ENCODE measurements around the gene ZNF101.

ZNF101 gene

GRCh38 chr19:19668230-19669012 is at the start of gene ZNF101:
Gene ZNF101 (plus strand): TSS chr19:19668839. CDS start chr19:19668964, 125 bp downstream.
- peak; percentile 88 for DNase-seq

GRCh38 chr19:19619181-19619848 is 49.3 kb upstream of the ZNF101 start:
- no peak for DNase-seq

GRCh38 chr19:19619849-19620210 is 48.8 kb upstream of the ZNF101 start:
- DNase-seq, result no peak

- DNase-seq, result no peak
Observed at GRCh38 chr19:19623383-19623782, 45.3 kb upstream of the ZNF101 start.

DNA sequence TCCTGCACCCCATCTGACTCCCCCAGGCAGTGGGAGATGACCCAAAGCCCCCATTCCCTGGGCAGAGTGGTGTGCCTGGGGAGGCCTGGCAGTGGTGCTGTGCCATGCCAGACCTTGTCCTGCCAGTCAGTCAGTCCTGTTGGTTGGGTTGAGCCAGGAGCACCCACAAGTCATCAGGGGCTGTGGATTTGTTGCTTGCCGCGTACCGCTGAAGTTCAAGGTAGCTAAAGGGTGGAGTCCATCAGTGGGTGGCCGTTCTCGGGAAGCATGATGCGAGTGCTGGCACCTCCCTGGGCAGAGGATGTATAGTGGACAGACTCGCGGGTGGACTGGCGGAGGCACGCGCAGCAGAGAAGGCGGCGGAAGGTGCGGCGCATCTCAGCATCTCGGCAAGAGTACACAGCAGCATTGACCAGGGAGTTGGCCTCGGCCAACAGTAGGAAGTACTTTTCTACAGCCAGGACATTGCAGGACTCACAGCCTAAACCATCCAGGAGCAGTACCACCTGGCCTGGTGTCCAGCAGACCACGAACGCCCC is 44.5 kb upstream of the ZNF101 start:
- DNase-seq, result no peak

- no peak for DNase-seq
Observed at GRCh38 chr19:19626516-19627472, 41.8 kb upstream of the ZNF101 start.

- DNase-seq, result peak; percentile 35
Observed at GRCh38 chr19:19627621-19628500, 40.8 kb upstream of the ZNF101 start, which contains the start of gene LPAR2. Gene LPAR2 (minus strand): TSS chr19:19628220. CDS start chr19:19627275, 945 bp downstream.

- DNase-seq, result no peak
Observed at GRCh38 chr19:19628501-19629134, 40.0 kb upstream of the ZNF101 start.

DNA sequence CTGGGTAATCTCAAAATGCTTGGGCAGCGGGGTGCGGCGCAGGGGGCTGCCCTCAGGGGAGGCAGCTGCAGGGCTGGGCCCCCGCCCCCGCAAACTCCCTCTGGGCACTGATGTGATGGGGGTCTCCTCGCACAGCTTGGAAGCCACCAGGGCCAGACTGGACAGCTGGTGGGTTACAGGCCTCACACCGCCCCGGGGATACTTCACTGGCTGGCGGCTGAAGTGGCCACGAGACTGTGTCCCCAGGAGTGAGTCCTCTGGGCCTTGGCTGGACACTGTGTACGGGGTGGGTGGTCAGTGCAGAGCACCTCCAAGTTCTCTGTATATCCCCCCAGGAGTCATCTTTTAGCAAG is 38.6 kb upstream of the ZNF101 start:
- DNase-seq, result no peak

GRCh38 chr19:19630426-19630825 is 38.2 kb upstream of the ZNF101 start:
- DNase-seq, result no peak

GRCh38 chr19:19631346-19631745 is 37.3 kb upstream of the ZNF101 start:
- DNase-seq, result no peak

- no peak for DNase-seq
Observed at GRCh38 chr19:19632661-19633060, 36.0 kb upstream of the ZNF101 start.

- no peak for DNase-seq
Observed at GRCh38 chr19:19633711-19634515, 34.7 kb upstream of the ZNF101 start.

- no peak for DNase-seq
Observed at GRCh38 chr19:19634516-19635312, 33.9 kb upstream of the ZNF101 start.

GRCh38 chr19:19635313-19635702 is 33.3 kb upstream of the ZNF101 start:
- no peak for DNase-seq

GRCh38 chr19:19636573-19637185 is 32.0 kb upstream of the ZNF101 start:
- no peak for DNase-seq

DNA sequence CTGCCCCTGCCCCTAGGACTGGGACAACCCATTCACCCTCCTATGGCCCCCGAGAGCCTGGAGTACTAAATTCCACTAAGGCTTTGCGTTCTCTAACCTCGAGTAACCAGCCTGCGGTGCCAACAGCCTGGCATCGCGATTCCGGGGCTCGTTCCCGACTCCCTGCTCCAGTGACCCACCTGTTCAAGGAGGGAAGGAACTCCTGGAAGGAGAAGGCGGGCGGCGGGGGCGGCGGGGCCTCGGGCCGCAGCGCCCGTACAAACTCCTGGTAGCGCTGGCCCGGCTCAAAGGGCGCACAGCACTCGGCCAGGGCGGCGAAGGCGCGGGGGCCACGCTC is 31.5 kb upstream of the ZNF101 start:
- no peak for DNase-seq

- no peak for DNase-seq
Observed at GRCh38 chr19:19637523-19638251, 31.0 kb upstream of the ZNF101 start.
